ENCODE results near the gene AFAP1L1.

The AFAP1L1 gene

DNA sequence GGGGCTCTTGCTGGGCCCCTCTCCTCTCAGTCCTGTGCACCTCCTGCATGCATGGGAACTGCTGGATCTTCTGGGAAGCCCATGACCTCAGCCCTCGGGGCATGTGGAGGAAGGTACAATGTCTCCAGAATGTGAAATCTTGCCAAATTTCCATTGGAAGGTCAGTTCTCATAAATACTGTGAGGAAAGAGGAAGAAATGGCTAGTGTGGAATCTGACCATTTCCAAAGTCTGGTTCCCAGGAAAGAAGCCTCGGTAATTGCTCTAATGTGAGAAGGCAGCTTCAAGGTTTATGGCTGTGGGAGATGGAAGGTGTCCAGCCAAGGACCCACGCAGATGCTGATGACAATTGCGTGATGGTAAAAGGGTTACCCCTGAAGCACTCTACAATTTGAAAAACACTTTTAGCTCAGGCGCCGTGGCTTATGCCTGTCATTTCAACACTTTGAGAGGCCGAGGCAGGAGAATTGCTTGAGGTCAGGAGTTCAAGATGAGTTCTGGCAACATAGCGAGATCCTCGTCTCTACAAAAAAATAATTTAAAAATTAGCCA, 115.5 kb downstream of the AFAP1L1 start:
- no peak; the same call in 2 of the 3 replicates for ATAC-seq
- TF ChIP-seq ZNF70 (CRISPR knock-in tag; IDR thresholded peaks at IDR 0.05), result no peak
- TF ChIP-seq TSHZ2 (CRISPR knock-in tag; IDR thresholded peaks at IDR 0.05), result no peak
- no peak for TF ChIP-seq TCF4 (CRISPR knock-in tag; IDR thresholded peaks at IDR 0.05; ENCODE audit: borderline replicate concordance)
- no peak for TF ChIP-seq CREB5 (CRISPR knock-in tag; IDR thresholded peaks at IDR 0.05; ENCODE audit: low read depth)
- no peak for TF ChIP-seq BACH2 (CRISPR knock-in tag; IDR thresholded peaks at IDR 0.05; ENCODE audit: borderline replicate concordance)
- TF ChIP-seq ISL1 (CRISPR knock-in tag; IDR thresholded peaks at IDR 0.05), result no peak
- TF ChIP-seq TOX (CRISPR knock-in tag; IDR thresholded peaks at IDR 0.05; ENCODE audit: borderline replicate concordance), result no peak
- no peak for TF ChIP-seq ZFP30 (CRISPR knock-in tag; IDR thresholded peaks at IDR 0.05)

DNA sequence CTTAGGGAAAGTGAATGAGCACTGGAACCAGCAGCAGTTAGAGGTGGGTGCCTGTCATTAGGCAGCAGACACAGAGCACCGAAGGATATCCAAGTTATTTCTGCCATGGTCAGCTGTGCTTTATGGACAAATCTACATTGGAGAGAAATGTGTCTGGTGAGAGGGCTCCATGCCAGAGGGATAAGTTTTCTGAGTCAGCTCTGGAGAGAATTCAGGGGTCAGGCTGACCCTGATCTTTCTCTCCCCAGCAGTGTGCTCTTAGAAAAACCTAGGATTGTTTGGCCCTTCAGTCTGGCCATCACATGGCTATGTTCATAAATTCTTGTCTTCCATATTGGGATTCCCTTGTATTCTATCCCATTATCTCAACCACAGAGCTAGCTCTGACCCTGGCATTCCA, 116.3 kb downstream of the AFAP1L1 start:
- TF ChIP-seq SNAI2 (CRISPR knock-in tag; IDR thresholded peaks at IDR 0.05) (no peak), BACH2 (CRISPR knock-in tag; IDR thresholded peaks at IDR 0.05; ENCODE audit: borderline replicate concordance) (no peak), ARNTL (CRISPR knock-in tag; IDR thresholded peaks at IDR 0.05; ENCODE audit: borderline replicate concordance, low read depth) (no peak), RARB (CRISPR knock-in tag; IDR thresholded peaks at IDR 0.05) (no peak), PPARA (CRISPR knock-in tag; IDR thresholded peaks at IDR 0.05; ENCODE audit: borderline replicate concordance) (no peak), ISL1 (CRISPR knock-in tag; IDR thresholded peaks at IDR 0.05) (no peak)
- ATAC-seq, result no peak; the same call in 1 of the 3 replicates

- TF ChIP-seq POU6F1 (CRISPR knock-in tag; IDR thresholded peaks at IDR 0.05; ENCODE audit: borderline replicate concordance, low read depth), result no peak
- no peak for TF ChIP-seq ZFP30 (CRISPR knock-in tag; IDR thresholded peaks at IDR 0.05)
- no peak for TF ChIP-seq GLIS3 (CRISPR knock-in tag; IDR thresholded peaks at IDR 0.05)
- no peak for TF ChIP-seq ZNF8 (CRISPR knock-in tag; IDR thresholded peaks at IDR 0.05)
- TF ChIP-seq ZFP3 (CRISPR knock-in tag; IDR thresholded peaks at IDR 0.05), result no peak
- no peak for TF ChIP-seq BACH2 (CRISPR knock-in tag; IDR thresholded peaks at IDR 0.05; ENCODE audit: borderline replicate concordance)
- no peak for TF ChIP-seq SNAI2 (CRISPR knock-in tag; IDR thresholded peaks at IDR 0.05)
- TF ChIP-seq ZNF70 (CRISPR knock-in tag; IDR thresholded peaks at IDR 0.05), result no peak
- TF ChIP-seq PPARA (CRISPR knock-in tag; IDR thresholded peaks at IDR 0.05; ENCODE audit: borderline replicate concordance), result no peak
- no peak for TF ChIP-seq RARB (CRISPR knock-in tag; IDR thresholded peaks at IDR 0.05)
- TF ChIP-seq CREB5 (CRISPR knock-in tag; IDR thresholded peaks at IDR 0.05; ENCODE audit: low read depth), result no peak
- TF ChIP-seq ZC3H10 (CRISPR knock-in tag; IDR thresholded peaks at IDR 0.05), result no peak
- no peak for TF ChIP-seq ESRRG (CRISPR knock-in tag; IDR thresholded peaks at IDR 0.05)
- TF ChIP-seq TCF4 (CRISPR knock-in tag; IDR thresholded peaks at IDR 0.05; ENCODE audit: borderline replicate concordance), result no peak
- no peak for TF ChIP-seq ISL1 (CRISPR knock-in tag; IDR thresholded peaks at IDR 0.05)
- no peak for TF ChIP-seq ARNTL (CRISPR knock-in tag; IDR thresholded peaks at IDR 0.05; ENCODE audit: borderline replicate concordance, low read depth)
- ATAC-seq, result no peak
These were observed 117.0 kb downstream of the AFAP1L1 start for GRCh38 chr5:149388498-149389190.
